GM18870 (cell line): Measurements from ENCODE around the gene CNNM3.
A peak's percentile ranks its signal among the peaks of the same experiment; 100 is the strongest.
"Not testable (repeated sequence)": the region's sequence is repeated elsewhere in the genome, so short reads cannot be mapped to it uniquely, and the experiment has no call there.

ENCODE experiments used
- ATAC-seq: cut with Tn5 transposase; IDR thresholded peaks from one replicate; pipeline ENCODE4 v1.9.1; 2021; ENCODE audit warnings: moderate library complexity; ENCODE audit not compliant: unreplicated experiment

The CNNM3 gene

GRCh38 chr2:96816127-96816835 is at the start of gene CNNM3:
Gene CNNM3, plus strand, starts transcription at chr2:96816268. Its CDS starts 10 bp downstream, at chr2:96816278.
- ATAC-seq, result peak; percentile 60

GRCh38 chr2:96767135-96767871 is 48.8 kb upstream of the CNNM3 start:
- ATAC-seq, result no peak

- ATAC-seq, result no peak
Observed at GRCh38 chr2:96768083-96768561, 47.9 kb upstream of the CNNM3 start.

GRCh38 chr2:96769814-96770213 is 46.3 kb upstream of the CNNM3 start:
- ATAC-seq, result no peak

- ATAC-seq, result no peak
Observed at GRCh38 chr2:96770442-96771202, 45.4 kb upstream of the CNNM3 start.

- no peak for ATAC-seq
Observed at GRCh38 chr2:96771796-96772618, 44.1 kb upstream of the CNNM3 start.

GRCh38 chr2:96772903-96773671 is 43.0 kb upstream of the CNNM3 start:
- no peak for ATAC-seq

GRCh38 chr2:96773922-96774321 is 42.1 kb upstream of the CNNM3 start:
- no peak for ATAC-seq

GRCh38 chr2:96775160-96775559 is 40.9 kb upstream of the CNNM3 start:
- no peak for ATAC-seq

- no peak for ATAC-seq
Observed at GRCh38 chr2:96783388-96783787, 32.7 kb upstream of the CNNM3 start.

GRCh38 chr2:96787411-96787810 is 28.7 kb upstream of the CNNM3 start:
- ATAC-seq, result no peak

GRCh38 chr2:96788442-96789244 is 27.4 kb upstream of the CNNM3 start:
- ATAC-seq, result no peak

- no peak for ATAC-seq
Observed at GRCh38 chr2:96789245-96789617, 26.8 kb upstream of the CNNM3 start.

- no peak for ATAC-seq
Observed at GRCh38 chr2:96792772-96793749, 23.0 kb upstream of the CNNM3 start.

GRCh38 chr2:96795076-96795475 is 21.0 kb upstream of the CNNM3 start:
- no peak for ATAC-seq

- ATAC-seq, result not testable (repeated sequence)
Observed at GRCh38 chr2:96796497-96796896, 19.6 kb upstream of the CNNM3 start.

GRCh38 chr2:96797066-96797625 is 18.9 kb upstream of the CNNM3 start:
- ATAC-seq, result no peak
